HepG2 (cell line): ENCODE data around the gene ACSF3. TPM values are rescaled to one million over a fixed set of nuclear protein-coding genes. Genes with fewer than 3 reads are reported as not detected.
A peak's percentile ranks its signal among the peaks of the same experiment; 100 is the strongest.

ENCODE experiments used
- ATAC-seq: fragments of 200-7000 bp; cut with Tn5 transposase; 3 replicates; pipeline ENCODE4 v1.9.1; 2020; ENCODE audit warnings: mild to moderate bottlenecking, moderate library complexity
- BruUV-seq: library from RNA; stranded (reverse); fragments of 400-500 nt; replicated peaks from 2 replicates; lab custom pipeline; 2021; lab: Mats Ljungman, UMichigan
- CTCF ChIA-PET: fragments of 300-600 bp; formaldehyde crosslinking; extraction: SDS; loops from one replicate; lab custom pipeline; 2021; ENCODE audit warnings: low total read pairs, inconsistent platforms, low intra/inter-chr PET ratio; lab: Yijun Ruan, JAX
- POLR2A ChIA-PET: fragments of 350-600 bp; sonication (Branson Sonifier 250); formaldehyde crosslinking; loops from one replicate; lab custom pipeline; 2020; ENCODE audit warnings: antibody characterized with exemption, inconsistent platforms; lab: Yijun Ruan, JAX
- DNase-seq: peaks from one replicate; pipeline ENCODE4 v3.0.0-alpha.2; 2015; ENCODE audit warnings: low spot score
- FAIRE-seq: peaks from 3 replicates; lab custom pipeline; 2011; peaks lifted over from hg19 to GRCh38; lab: Jason Lieb, UNC
- H2AFZ ChIP-seq: one replicate; pipeline ENCODE4 v1.6.1; 2011; ENCODE audit warnings: low read length, inconsistent platforms
- H3K27ac ChIP-seq: fragments of 300-600 bp; 3 replicates; pipeline ENCODE4 v1.8.0; 2011; ENCODE audit warnings: mixed run types, mild to moderate bottlenecking, mixed read lengths, low read length, inconsistent platforms; ENCODE audit not compliant: insufficient read depth; ENCODE audit errors: extremely low read length
- H3K27me3 ChIP-seq, 2 experiments: fragments of 200-600 bp in 1 of 2; 2 replicates in 1 of 2; 3 replicates in 1 of 2; pipeline versions ENCODE4 v1.6.0 to v1.8.0; 2011; ENCODE audit warnings: low read length in 2 of 2, mild to moderate bottlenecking in 2 of 2, moderate library complexity in 2 of 2, inconsistent platforms in 1 of 2; ENCODE audit not compliant: insufficient read depth in 2 of 2, control insufficient read depth in 1 of 2
- H3K36me3 ChIP-seq, 2 experiments: fragments of 200-600 bp in 1 of 2; replicated peaks in 1 of 2; 2 replicates in 1 of 2; 3 replicates in 1 of 2; pipeline versions ENCODE4 v1.5.1 to v1.8.0; 2011; ENCODE audit warnings: low read length in 2 of 2, inconsistent platforms in 1 of 2; ENCODE audit not compliant: insufficient read depth in 2 of 2, control insufficient read depth in 1 of 2
- H3K4me1 ChIP-seq: 2 replicates; pipeline ENCODE4 v1.5.1; 2012; ENCODE audit warnings: low read length, inconsistent platforms; ENCODE audit not compliant: insufficient read depth
- H3K4me2 ChIP-seq: 2 replicates; pipeline ENCODE4 v1.6.0; 2011; ENCODE audit warnings: low read depth, low read length, inconsistent platforms
- H3K4me3 ChIP-seq, 3 experiments: fragments of 200-600 bp in 1 of 3; sonication (generic), shearing (Covaris generic) in 1 of 3; replicated peaks in 1 of 3; 2 replicates each; pipeline ENCODE4 v1.5.1; 2011 to 2016; ENCODE audit warnings: low read length in 3 of 3, inconsistent platforms in 2 of 3, low read depth in 2 of 3, mild to moderate bottlenecking in 2 of 3, control low read depth in 1 of 3, mixed read lengths in 1 of 3; ENCODE audit not compliant: insufficient read depth in 1 of 3
- H3K79me2 ChIP-seq: one replicate; pipeline ENCODE4 v1.6.1; 2011; ENCODE audit warnings: low read length, inconsistent platforms; ENCODE audit not compliant: insufficient read depth
- H3K9ac ChIP-seq: 2 replicates; pipeline ENCODE4 v1.6.0; 2011; ENCODE audit warnings: mild to moderate bottlenecking, low read depth, low read length, inconsistent platforms; ENCODE audit not compliant: insufficient read depth
- H3K9me3 ChIP-seq: 2 replicates; pipeline ENCODE4 v1.5.1; 2012; ENCODE audit warnings: mild to moderate bottlenecking, low read length
- H4K20me1 ChIP-seq: 2 replicates; pipeline ENCODE4 v1.6.0; 2011; ENCODE audit warnings: inconsistent platforms, mild to moderate bottlenecking, low read length, moderate library complexity; ENCODE audit not compliant: insufficient read depth
- CEBPG ChIP-seq: IDR thresholded peaks from 2 replicates; pipeline ENCODE4 v1.6.1; 2016
- FOXP4 ChIP-seq: sonication (generic); formaldehyde crosslinking; IDR thresholded peaks from 2 replicates; pipeline ENCODE4 v1.4.0; 2020; ENCODE audit warnings: missing genetic modification reagents
- GMEB2 ChIP-seq: IDR thresholded peaks from 2 replicates; pipeline ENCODE4 v1.6.1; 2016; ENCODE audit warnings: missing biosample characterization, missing genetic modification reagents, low read depth
- MIXL1 ChIP-seq: IDR thresholded peaks from 2 replicates; pipeline ENCODE4 v1.6.1; 2016
- MYNN ChIP-seq: sonication (generic); formaldehyde crosslinking; IDR thresholded peaks from 2 replicates; pipeline ENCODE4 v1.4.0; 2020; ENCODE audit warnings: mild to moderate bottlenecking, low read depth, missing genetic modification reagents
- MYPOP ChIP-seq: sonication (generic); formaldehyde crosslinking; IDR thresholded peaks from 2 replicates; pipeline ENCODE4 v1.8.1; 2023; ENCODE audit warnings: mild to moderate bottlenecking, moderate library complexity, missing genetic modification reagents
- NPAS2 ChIP-seq: sonication (generic); formaldehyde crosslinking; IDR thresholded peaks from 2 replicates; pipeline ENCODE4 v1.8.0; 2022; ENCODE audit warnings: mild to moderate bottlenecking, missing genetic modification reagents, borderline replicate concordance
- PHB2 ChIP-seq: fragments of 450-650 bp; IDR thresholded peaks from 2 replicates; pipeline ENCODE4 v1.6.1; 2018; ENCODE audit not compliant: partially characterized antibody
- TCF12 ChIP-seq, 2 experiments: fragments of 450-650 bp in 1 of 2; sonication (generic) in 1 of 2; formaldehyde crosslinking in 1 of 2; IDR thresholded peaks; 2 replicates each; pipeline versions ENCODE4 v1.6.1 to v1.8.0; 2017 to 2022; ENCODE audit warnings: antibody characterized with exemption in 1 of 2, mild to moderate bottlenecking in 1 of 2, missing genetic modification reagents in 1 of 2, moderate library complexity in 1 of 2
- ZKSCAN5 ChIP-seq: sonication (generic); formaldehyde crosslinking; IDR thresholded peaks from 2 replicates; pipeline ENCODE4 v1.5.1; 2020; ENCODE audit warnings: mild to moderate bottlenecking, missing genetic modification reagents
- ZMYM4 ChIP-seq: sonication (generic); formaldehyde crosslinking; IDR thresholded peaks from 2 replicates; pipeline ENCODE4 v1.8.1; 2023; ENCODE audit warnings: mild to moderate bottlenecking, missing genetic modification reagents
- WGBS: methylation state at CpG from one replicate; pipeline ENCODE4 v1.1.6; 2017; ENCODE audit warnings: low lambda C conversion rate; 5-methylcytosine and 5-hydroxymethylcytosine counted together
- in situ Hi-C: cut with HindIII; loops from 2 replicates; pipeline ENCODE4 v1.10.0; 2017; ENCODE audit warnings: low pct_unique_long_range_greater_than_20kb; ENCODE audit not compliant: extremely low pct_ligation_motif_present
- intact Hi-C: fragments of 100-400 bp; cut with micrococcal nuclease; formaldehyde crosslinking; loops from one replicate; pipeline ENCODE4 v1.10.0; 2022; ENCODE audit not compliant: unreplicated experiment
- polyA plus RNA-seq, 8 experiments: library from polyadenylated mRNA; depleted of rRNA in 3 of 8; stranded (reverse) in 7 of 8; unstranded in 1 of 8; fragments of >200 nt; fragmentation: Illumina TruSeq in 4 of 8; extraction: Trizol in 4 of 8; gene quantifications; 2 replicates each; pipeline versions ENCODE4 v1.2.1 to v1.2.3, GENCODE V29; 2011 to 2016; ENCODE audit warnings: low read depth in 4 of 8, missing spikeins in 1 of 8, mixed read lengths in 1 of 8; ENCODE audit not compliant: insufficient read depth in 1 of 8
- total RNA-seq, 5 experiments: library from RNA; depleted of rRNA; stranded (reverse); fragments of >200 nt; fragmentation: Illumina TruSeq; extraction: Trizol; gene quantifications; 2 replicates each; pipeline ENCODE4 v1.2.3, GENCODE V29; 2016; ENCODE audit warnings: low read depth in 1 of 5
- TF ChIP-seq, protein P1 (sequence below): sonication (generic); formaldehyde crosslinking; IDR thresholded peaks from 2 replicates; pipeline ENCODE4 v1.4.0; 2020; ENCODE audit warnings: missing genetic modification reagents
- TF ChIP-seq, protein P2 (sequence below): sonication (generic); formaldehyde crosslinking; IDR thresholded peaks from 2 replicates; pipeline ENCODE4 v1.4.0; 2020; ENCODE audit warnings: mild to moderate bottlenecking, missing genetic modification reagents
- TF ChIP-seq, protein P3 (sequence below): sonication (generic); formaldehyde crosslinking; IDR thresholded peaks from 2 replicates; pipeline ENCODE4 v1.8.1; 2023; ENCODE audit warnings: missing genetic modification reagents, inconsistent platforms, borderline replicate concordance

ACSF3 gene
- total and polyA plus RNA-seq, 2 of the 13 experiments (the other 11 are each of a cell fraction or from before 2014, with no cell fraction given), result 14.9 to 30.6 TPM

DNA sequence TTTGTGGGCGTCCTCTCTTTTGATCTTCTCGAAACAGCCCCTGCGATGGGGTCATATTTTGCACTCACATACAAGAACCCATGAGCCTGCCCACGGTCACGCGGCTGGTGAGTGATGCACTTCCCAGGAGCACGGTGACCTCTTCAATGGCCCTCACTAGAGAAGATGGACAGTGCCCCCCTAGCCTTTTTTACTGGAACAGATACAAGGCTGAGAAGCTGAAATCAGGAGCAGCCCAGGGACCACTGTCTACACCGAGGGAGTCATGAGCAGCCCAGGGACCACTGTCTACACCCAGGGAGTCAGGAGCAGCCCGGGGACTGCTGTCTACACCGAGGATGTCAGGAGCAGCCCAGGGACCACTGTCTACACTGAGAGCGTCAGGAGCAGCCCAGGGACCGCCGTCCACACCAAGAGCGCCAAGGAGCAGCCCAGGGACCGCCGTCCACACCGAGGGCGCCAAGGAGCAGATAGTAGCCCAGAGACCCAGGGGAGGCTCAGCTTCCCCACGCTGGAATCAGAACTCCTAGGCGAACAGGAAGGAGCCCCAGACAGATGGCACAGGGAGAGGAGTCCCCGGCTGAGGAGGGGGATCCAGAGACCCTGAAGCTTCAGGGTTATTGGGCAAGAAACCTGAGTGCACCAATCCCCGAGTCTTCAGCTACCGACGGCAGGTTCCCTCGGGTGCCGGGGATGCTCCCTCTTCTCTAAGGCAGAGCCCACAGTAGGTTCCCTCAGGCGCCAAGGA, 23.7 kb downstream of the ACSF3 start (continued):
- TF ChIP-seq, protein P1, sequence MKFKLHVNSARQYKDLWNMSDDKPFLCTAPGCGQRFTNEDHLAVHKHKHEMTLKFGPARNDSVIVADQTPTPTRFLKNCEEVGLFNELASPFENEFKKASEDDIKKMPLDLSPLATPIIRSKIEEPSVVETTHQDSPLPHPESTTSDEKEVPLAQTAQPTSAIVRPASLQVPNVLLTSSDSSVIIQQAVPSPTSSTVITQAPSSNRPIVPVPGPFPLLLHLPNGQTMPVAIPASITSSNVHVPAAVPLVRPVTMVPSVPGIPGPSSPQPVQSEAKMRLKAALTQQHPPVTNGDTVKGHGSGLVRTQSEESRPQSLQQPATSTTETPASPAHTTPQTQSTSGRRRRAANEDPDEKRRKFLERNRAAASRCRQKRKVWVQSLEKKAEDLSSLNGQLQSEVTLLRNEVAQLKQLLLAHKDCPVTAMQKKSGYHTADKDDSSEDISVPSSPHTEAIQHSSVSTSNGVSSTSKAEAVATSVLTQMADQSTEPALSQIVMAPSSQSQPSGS, result no peak
- TF ChIP-seq TCF12 (IDR thresholded peaks at IDR 0.05) (no peak), TCF12 (CRISPR knock-in tag; IDR thresholded peaks at IDR 0.05) (no peak), ZKSCAN5 (no peak), PHB2 (no peak)
- TF ChIP-seq, protein P2, sequence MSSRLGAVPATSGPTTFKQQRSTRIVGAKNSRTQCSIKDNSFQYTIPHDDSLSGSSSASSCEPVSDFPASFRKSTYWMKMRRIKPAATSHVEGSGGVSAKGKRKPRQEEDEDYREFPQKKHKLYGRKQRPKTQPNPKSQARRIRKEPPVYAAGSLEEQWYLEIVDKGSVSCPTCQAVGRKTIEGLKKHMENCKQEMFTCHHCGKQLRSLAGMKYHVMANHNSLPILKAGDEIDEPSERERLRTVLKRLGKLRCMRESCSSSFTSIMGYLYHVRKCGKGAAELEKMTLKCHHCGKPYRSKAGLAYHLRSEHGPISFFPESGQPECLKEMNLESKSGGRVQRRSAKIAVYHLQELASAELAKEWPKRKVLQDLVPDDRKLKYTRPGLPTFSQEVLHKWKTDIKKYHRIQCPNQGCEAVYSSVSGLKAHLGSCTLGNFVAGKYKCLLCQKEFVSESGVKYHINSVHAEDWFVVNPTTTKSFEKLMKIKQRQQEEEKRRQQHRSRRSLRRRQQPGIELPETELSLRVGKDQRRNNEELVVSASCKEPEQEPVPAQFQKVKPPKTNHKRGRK (CRISPR knock-in tag), result no peak
- TF ChIP-seq, protein P3, sequence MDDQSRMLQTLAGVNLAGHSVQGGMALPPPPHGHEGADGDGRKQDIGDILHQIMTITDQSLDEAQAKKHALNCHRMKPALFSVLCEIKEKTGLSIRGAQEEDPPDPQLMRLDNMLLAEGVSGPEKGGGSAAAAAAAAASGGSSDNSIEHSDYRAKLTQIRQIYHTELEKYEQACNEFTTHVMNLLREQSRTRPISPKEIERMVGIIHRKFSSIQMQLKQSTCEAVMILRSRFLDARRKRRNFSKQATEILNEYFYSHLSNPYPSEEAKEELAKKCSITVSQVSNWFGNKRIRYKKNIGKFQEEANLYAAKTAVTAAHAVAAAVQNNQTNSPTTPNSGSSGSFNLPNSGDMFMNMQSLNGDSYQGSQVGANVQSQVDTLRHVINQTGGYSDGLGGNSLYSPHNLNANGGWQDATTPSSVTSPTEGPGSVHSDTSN, result no peak

- BruUV-seq, result no TSS peak
- H2AFZ ChIP-seq, result no peak overlapping the region
- H3K4me3 ChIP-seq, result no peak overlapping the region
- in situ Hi-C loops (no loop called here), intact Hi-C loops (no loop called here)
- ChIA-PET POLR2A (interaction anchor here (0.7 to 1.2 kb wide), 2 partner anchors 73 to 334 kb away, joined by 3 to 4 read pairs; no protein-coding TSS in a partner anchor), CTCF (no interaction called here)
- H4K20me1 ChIP-seq, result no peaks in the 10 kb centered on the region; the same call in 1 of the 2 replicates
- H3K36me3 ChIP-seq, result peaks cover 33 to 57% of the 10 kb centered on the region in 2 experiments; a peak in 4 of 5 replicates
- DNase-seq (no peak), ATAC-seq (peak; percentile 2; the same call in 2 of the 3 replicates), FAIRE-seq (no peak)
- H3K27ac ChIP-seq, result no peak overlapping the region
- no peak overlapping the region for H3K4me2 ChIP-seq
- H3K27me3 ChIP-seq, result no peaks in the 10 kb centered on the region
- H3K4me1 ChIP-seq, result peaks cover 12% of the 10 kb centered on the region
- 84% methylated on average over 19 of the region's 19 CpGs for WGBS
- H3K9ac ChIP-seq, result no peak overlapping the region
- no peaks in the 10 kb centered on the region for H3K79me2 ChIP-seq
- no peaks in the 10 kb centered on the region for H3K9me3 ChIP-seq
- TF ChIP-seq CEBPG (CRISPR knock-in tag), result no peak
- TF ChIP-seq MYPOP (CRISPR knock-in tag), result no peak
- no peak for TF ChIP-seq GMEB2
- no peak for TF ChIP-seq NPAS2 (CRISPR knock-in tag)
- TF ChIP-seq MIXL1, result no peak
- no peak for TF ChIP-seq ZMYM4
- no peak for TF ChIP-seq FOXP4
- TF ChIP-seq MYNN, result no peak
Observed at GRCh38 chr16:89117975-89118289, 24.3 kb downstream of the ACSF3 start.
